ENCODE results near the gene SLX4IP.

SLX4IP gene

DNA sequence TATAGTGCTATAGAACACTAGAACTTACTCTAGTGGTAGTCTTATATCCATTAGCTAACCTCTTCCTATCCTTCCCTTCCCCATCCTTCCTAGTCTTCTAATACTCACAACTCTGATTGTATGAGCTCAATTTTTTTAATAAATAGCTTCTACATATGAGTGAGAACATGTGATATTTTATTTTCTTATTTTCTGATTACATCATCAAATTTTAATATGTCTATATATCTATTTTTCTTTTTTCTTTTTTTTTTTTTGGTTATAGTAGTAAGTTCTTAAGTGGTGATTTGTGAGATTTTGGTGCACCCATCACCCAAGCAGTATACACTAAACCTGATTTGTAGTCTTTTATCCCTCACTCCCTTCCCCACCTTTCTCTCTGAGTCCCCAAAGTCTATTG, 126.2 kb downstream of the SLX4IP start:
- CTCF ChIA-PET: no interaction called here
- no peak overlapping the region for H3K27ac ChIP-seq
- POLR2A ChIA-PET (ENCODE audit: low non-redundant PET): no interaction called here
- no peak for DNase-seq (ENCODE audit: low spot score)
- TF ChIP-seq, protein P1, sequence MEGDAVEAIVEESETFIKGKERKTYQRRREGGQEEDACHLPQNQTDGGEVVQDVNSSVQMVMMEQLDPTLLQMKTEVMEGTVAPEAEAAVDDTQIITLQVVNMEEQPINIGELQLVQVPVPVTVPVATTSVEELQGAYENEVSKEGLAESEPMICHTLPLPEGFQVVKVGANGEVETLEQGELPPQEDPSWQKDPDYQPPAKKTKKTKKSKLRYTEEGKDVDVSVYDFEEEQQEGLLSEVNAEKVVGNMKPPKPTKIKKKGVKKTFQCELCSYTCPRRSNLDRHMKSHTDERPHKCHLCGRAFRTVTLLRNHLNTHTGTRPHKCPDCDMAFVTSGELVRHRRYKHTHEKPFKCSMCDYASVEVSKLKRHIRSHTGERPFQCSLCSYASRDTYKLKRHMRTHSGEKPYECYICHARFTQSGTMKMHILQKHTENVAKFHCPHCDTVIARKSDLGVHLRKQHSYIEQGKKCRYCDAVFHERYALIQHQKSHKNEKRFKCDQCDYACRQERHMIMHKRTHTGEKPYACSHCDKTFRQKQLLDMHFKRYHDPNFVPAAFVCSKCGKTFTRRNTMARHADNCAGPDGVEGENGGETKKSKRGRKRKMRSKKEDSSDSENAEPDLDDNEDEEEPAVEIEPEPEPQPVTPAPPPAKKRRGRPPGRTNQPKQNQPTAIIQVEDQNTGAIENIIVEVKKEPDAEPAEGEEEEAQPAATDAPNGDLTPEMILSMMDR (conservative IDR thresholded peaks at IDR 0.05; ENCODE audit: low read depth): no peak

- H3K27ac ChIP-seq: no peak overlapping the region
- no peak for DNase-seq (ENCODE audit: low spot score)
- TF ChIP-seq, protein P1 (conservative IDR thresholded peaks at IDR 0.05; ENCODE audit: low read depth): no peak
- POLR2A ChIA-PET (ENCODE audit: low non-redundant PET): no interaction called here
- CTCF ChIA-PET: no interaction called here
Measured at GRCh38 chr20:10562899-10563298, 127.8 kb downstream of the SLX4IP start.

- CTCF ChIA-PET: no interaction called here
- H3K27ac ChIP-seq: no peak overlapping the region
- POLR2A ChIA-PET (ENCODE audit: low non-redundant PET): no interaction called here
- TF ChIP-seq, protein P1 (conservative IDR thresholded peaks at IDR 0.05; ENCODE audit: low read depth): no peak
- no peak for DNase-seq (ENCODE audit: low spot score)
Measured at GRCh38 chr20:10563935-10564492, 128.9 kb downstream of the SLX4IP start.

- POLR2A ChIA-PET (ENCODE audit: low non-redundant PET): no interaction called here
- no peak for DNase-seq (ENCODE audit: low spot score)
- CTCF ChIA-PET: interaction anchor here (0.7 kb wide), 1 partner anchor 40 kb away, joined by 3 read pairs; no protein-coding TSS in a partner anchor
- TF ChIP-seq, protein P1 (conservative IDR thresholded peaks at IDR 0.05; ENCODE audit: low read depth): no peak
- no peak overlapping the region for H3K27ac ChIP-seq
Measured at GRCh38 chr20:10565191-10565921, 130.3 kb downstream of the SLX4IP start.

GRCh38 chr20:10565922-10566897, 131.1 kb downstream of the SLX4IP start:
- CTCF ChIA-PET: interaction anchor here (0.6 to 0.7 kb wide), 2 partner anchors 33 to 39 kb away, joined by 3 to 4 read pairs; no protein-coding TSS in a partner anchor
- DNase-seq (ENCODE audit: low spot score): no peak
- POLR2A ChIA-PET (ENCODE audit: low non-redundant PET): no interaction called here
- no peak overlapping the region for H3K27ac ChIP-seq
- TF ChIP-seq, protein P1 (conservative IDR thresholded peaks at IDR 0.05; ENCODE audit: low read depth): no peak

DNA sequence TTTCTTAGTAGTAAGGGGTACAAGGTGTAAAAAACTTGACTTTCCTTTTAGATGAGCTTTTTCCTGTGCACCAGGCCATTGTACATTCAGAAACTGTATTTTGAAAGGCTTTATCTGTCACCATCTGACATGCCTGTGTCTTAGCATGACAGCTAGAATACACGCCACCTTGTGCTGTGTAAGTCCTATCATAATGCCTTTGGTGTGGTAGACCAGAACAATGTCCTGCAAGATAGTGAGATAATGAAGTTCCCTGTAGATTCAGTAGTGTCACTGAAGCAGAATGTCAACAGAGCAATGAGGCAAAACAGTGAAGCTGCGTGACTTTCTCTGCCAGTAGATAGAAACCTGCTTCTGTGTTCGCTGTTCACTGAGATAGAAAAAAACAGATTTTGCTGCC, 132.9 kb downstream of the SLX4IP start:
- ChIA-PET CTCF (no interaction called here), POLR2A (ENCODE audit: low non-redundant PET) (no interaction called here)
- no peak overlapping the region for H3K27ac ChIP-seq
- TF ChIP-seq, protein P1 (conservative IDR thresholded peaks at IDR 0.05; ENCODE audit: low read depth): no peak
- no peak for DNase-seq (ENCODE audit: low spot score)
